Psoas muscle (tissue), 8 donors: ENCODE results near the gene SPTBN5. TPM values are rescaled to one million over a fixed set of nuclear protein-coding genes. Genes with fewer than 3 reads are reported as not detected.

Source experiments
- ATAC-seq, 4 donors: fragments of 200-7000 bp; cut with Tn5 transposase; one replicate each; pipeline ENCODE4 v1.9.1; 2020; ENCODE audit warnings: moderate library complexity in 3 of 4, mild to moderate bottlenecking in 2 of 4
- DNase-seq, 2 donors: peaks; one replicate each; pipeline ENCODE4 v3.0.0-alpha.2; 2020
- H3K27ac ChIP-seq: fragments of 200-600 bp; one replicate; pipeline ENCODE4 v1.8.0; 2022
- H3K27me3 ChIP-seq, 3 donors: fragments of 200-600 bp in 1 of 3; one replicate each; pipeline versions ENCODE4 v1.6.1 to v1.8.0; 2013 to 2022; ENCODE audit warnings: low read length in 2 of 3, mild to moderate bottlenecking in 2 of 3, moderate library complexity in 1 of 3; ENCODE audit not compliant: insufficient read depth in 3 of 3
- H3K36me3 ChIP-seq, 2 donors: fragments of 200-600 bp in 1 of 2; one replicate each; pipeline versions ENCODE4 v1.6.1 to v1.8.0; 2013 to 2022; ENCODE audit warnings: low read depth in 1 of 2, mild to moderate bottlenecking in 1 of 2, moderate library complexity in 1 of 2; ENCODE audit not compliant: insufficient read depth in 1 of 2
- H3K4me1 ChIP-seq: fragments of 200-600 bp; one replicate; pipeline ENCODE4 v1.8.0; 2022
- H3K4me3 ChIP-seq: fragments of 200-600 bp; one replicate; pipeline ENCODE4 v1.8.0; 2022; ENCODE audit warnings: mild to moderate bottlenecking
- H3K9me3 ChIP-seq: fragments of 200-600 bp; one replicate; pipeline ENCODE4 v1.8.0; 2022
- CTCF ChIP-seq: fragments of 200-600 bp; IDR thresholded peaks from one replicate; pipeline ENCODE4 v1.8.0; 2022; ENCODE audit warnings: antibody characterized with exemption
- WGBS, 3 donors: extraction: QIAGEN DNeasy Blood & Tissue Kit; methylation state at CpG; one replicate each; pipeline versions ENCODE4 v1.1.6 to v1.1.7; 2013; 5-methylcytosine and 5-hydroxymethylcytosine counted together
- intact Hi-C, 2 donors: fragments of 100-400 bp; cut with DNase I; formaldehyde crosslinking; loops; one replicate each; pipeline versions ENCODE4 v1.11.0 to v1.14.2; 2022
- polyA plus RNA-seq, 3 donors: library from polyadenylated mRNA; stranded (reverse); fragments of 200-250 nt; gene quantifications; one replicate each; pipeline ENCODE4 v1.2.3, GENCODE V29; 2013
- total RNA-seq, 4 donors: library from RNA; stranded (reverse); fragmentation: NEBNext Ultra II Directional in 2 of 4; extraction: Animal tissue kit (Norgen Biotek cat#: 25700) in 2 of 4; gene quantifications; one replicate each; pipeline versions ENCODE4 v1.2.1 to v1.2.4, GENCODE V29; 2021 to 2023
- donor health status: healthy with polysubstance abuse.
- donor health status: DM: no; HTN: no; CAD: no; lungs with moderate emphysema.
- donor health status: Bipolar disorder and iron deficiency.
- donor health status: healthy.
- donor health status: DM: yes; HTN: yes; CAD: no.
- donor health status: DM: no; HTN: no; CAD: no.
- donor health status: DM: no; HTN: no; CAD: no.
- donor health status: DM: yes; HTN: yes; CAD: no.

SPTBN5 gene
- total and polyA plus RNA-seq, 7 donors, result 0.10 to 0.47 (median 0.22) TPM

- TF ChIP-seq CTCF, result no peak
- no peak overlapping the region for H3K27ac ChIP-seq
- DNase-seq (no peak), ATAC-seq (no peak)
- H3K9me3 ChIP-seq, result no peaks in the 10 kb centered on the region
- intact Hi-C loops, result no loop called here
- no peaks in the 10 kb centered on the region for H3K27me3 ChIP-seq
- 92 to 95% (median 93%) methylated on average over 8 of the region's 8 CpGs for WGBS, 3 donors
- H3K36me3 ChIP-seq, result no peaks in the 10 kb centered on the region
- no peak overlapping the region for H3K4me3 ChIP-seq
- peaks cover 15% of the 10 kb centered on the region for H3K4me1 ChIP-seq
These were observed 12.8 kb downstream of the SPTBN5 start for GRCh38 chr15:41881086-41881485.

GRCh38 chr15:41880156-41880877 lies 13.5 kb downstream of the SPTBN5 start:
- no peak overlapping the region for H3K4me3 ChIP-seq
- intact Hi-C loops, result no loop called here
- ATAC-seq (no peak), DNase-seq (no peak)
- no peak overlapping the region for H3K27ac ChIP-seq
- no peak for TF ChIP-seq CTCF
- H3K27me3 ChIP-seq, result no peaks in the 10 kb centered on the region
- peaks cover 15% of the 10 kb centered on the region for H3K4me1 ChIP-seq
- no peaks in the 10 kb centered on the region for H3K36me3 ChIP-seq
- no peaks in the 10 kb centered on the region for H3K9me3 ChIP-seq
- WGBS, 3 donors, result 96 to 97% (median 97%) methylated on average over 10 of the region's 10 CpGs

- no peaks in the 10 kb centered on the region for H3K27me3 ChIP-seq
- ATAC-seq, result no peak
- no peaks in the 10 kb centered on the region for H3K36me3 ChIP-seq
- 96 to 97% (median 97%) methylated on average over 10 of the region's 10 CpGs for WGBS, 3 donors
- no peak overlapping the region for H3K4me3 ChIP-seq
- no peak overlapping the region for H3K27ac ChIP-seq
- no peak for TF ChIP-seq CTCF
- peaks cover 15% of the 10 kb centered on the region for H3K4me1 ChIP-seq
- H3K9me3 ChIP-seq, result no peaks in the 10 kb centered on the region
- DNase-seq, result no peak
- intact Hi-C loops, result no loop called here
These were observed 14.5 kb downstream of the SPTBN5 start for GRCh38 chr15:41879321-41879845.

- H3K9me3 ChIP-seq, result no peaks in the 10 kb centered on the region
- DNase-seq (peak; percentile 50 to 68), ATAC-seq (peak; percentile 60 to 87 (median 70))
- H3K27me3 ChIP-seq, result no peaks in the 10 kb centered on the region
- no peak for TF ChIP-seq CTCF
- WGBS, 3 donors, result 29 to 40% (median 31%) methylated on average over 10 of the region's 10 CpGs
- no peak overlapping the region for H3K4me3 ChIP-seq
- intact Hi-C loops, result no loop called here
- no peak overlapping the region for H3K27ac ChIP-seq
- H3K4me1 ChIP-seq, result peaks cover 15% of the 10 kb centered on the region
- H3K36me3 ChIP-seq, result no peaks in the 10 kb centered on the region
These were observed 15.5 kb downstream of the SPTBN5 start for GRCh38 chr15:41878355-41878699.
